NOMO-1 treated with DMSO at 0.1 percent for 48 hours (cell line): Measurements from ENCODE around the gene MSTN.
"Not testable (repeated sequence)": the region's sequence is repeated elsewhere in the genome, so short reads cannot be mapped to it uniquely, and the experiment has no call there.

Experiments used
- DNase-seq: peaks from one replicate; lab custom pipeline; 2025; ENCODE audit not compliant: unreplicated experiment; lab: John Stamatoyannopoulos, UW

MSTN gene

GRCh38 chr2:190065839-190066238 lies 3.3 kb upstream of the MSTN start:
- no peak for DNase-seq

DNA sequence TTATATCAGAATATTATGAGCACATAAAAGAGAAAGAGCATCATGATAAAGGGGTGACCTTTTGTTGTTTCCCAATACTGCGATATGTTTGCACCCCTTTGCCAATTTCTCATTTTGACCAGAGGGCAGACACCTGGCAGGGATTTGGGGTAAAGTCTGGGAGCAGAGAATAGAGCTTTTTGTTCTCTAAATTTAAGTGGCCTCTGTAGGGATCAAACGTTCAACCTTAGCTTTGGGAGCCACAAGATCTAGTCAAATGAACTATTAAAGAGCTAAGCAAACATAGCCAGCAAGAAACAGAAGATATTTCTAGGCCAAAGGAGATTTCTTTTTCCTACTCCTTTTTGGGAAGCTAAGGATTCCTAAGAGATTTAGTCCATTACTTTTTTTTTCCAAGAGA lies 1.1 kb upstream of the MSTN start:
- no peak for DNase-seq

DNA sequence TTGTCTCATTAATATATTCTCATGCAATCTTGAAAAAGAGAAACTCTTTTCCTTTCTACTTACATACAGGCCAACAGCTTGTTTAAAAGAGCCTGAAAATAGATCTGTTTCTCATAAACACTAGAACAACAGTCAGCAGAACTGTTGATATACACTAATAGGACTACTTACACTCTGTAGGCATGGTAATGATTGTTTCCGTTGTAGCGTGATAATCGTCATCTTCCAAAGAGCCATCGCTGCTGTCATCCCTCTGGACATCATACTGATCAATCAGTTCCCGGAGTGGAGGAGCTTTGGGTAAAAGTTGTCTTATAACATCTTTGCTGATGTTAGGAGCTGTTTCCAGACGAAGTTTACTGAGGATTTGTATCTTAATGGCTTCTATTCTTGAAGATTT lies 476 bp downstream of the MSTN start:
- DNase-seq = no peak

GRCh38 chr2:190060626-190061025 lies 1.9 kb downstream of the MSTN start:
- no peak for DNase-seq

DNA sequence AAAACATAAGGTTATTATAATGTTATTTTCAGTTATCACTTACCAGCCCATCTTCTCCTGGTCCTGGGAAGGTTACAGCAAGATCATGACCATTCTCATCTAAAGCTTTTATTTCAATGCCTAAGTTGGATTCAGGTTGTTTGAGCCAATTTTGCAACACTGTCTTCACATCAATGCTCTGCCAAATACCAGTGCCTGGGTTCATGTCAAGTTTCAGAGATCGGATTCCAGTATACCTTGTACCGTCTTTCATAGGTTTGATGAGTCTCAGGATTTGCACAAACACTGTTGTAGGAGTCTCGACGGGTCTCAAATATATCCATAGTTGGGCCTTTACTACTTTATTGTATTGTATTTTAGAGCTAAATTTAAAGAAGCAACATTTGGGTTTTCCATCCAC lies 2.5 kb downstream of the MSTN start:
- no peak for DNase-seq

DNA sequence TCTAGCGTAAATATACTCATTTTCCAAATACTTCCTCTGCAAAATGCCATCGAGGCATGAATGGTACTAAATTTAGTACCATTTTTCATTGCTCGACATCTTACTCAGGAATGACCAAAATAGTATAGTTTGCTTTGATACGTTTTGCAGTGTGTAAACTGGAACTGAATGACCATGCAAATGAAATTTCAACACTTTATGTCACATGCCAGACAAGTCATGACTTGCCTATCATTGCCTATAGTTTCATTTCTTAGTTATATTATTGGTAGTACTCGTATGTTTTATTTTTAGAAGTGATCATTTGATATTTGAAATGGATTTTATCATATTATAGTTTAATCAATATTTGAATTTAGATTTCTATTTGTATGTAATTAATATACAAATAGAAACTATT lies 9.1 kb downstream of the MSTN start:
- peak; percentile 33 for DNase-seq

DNA sequence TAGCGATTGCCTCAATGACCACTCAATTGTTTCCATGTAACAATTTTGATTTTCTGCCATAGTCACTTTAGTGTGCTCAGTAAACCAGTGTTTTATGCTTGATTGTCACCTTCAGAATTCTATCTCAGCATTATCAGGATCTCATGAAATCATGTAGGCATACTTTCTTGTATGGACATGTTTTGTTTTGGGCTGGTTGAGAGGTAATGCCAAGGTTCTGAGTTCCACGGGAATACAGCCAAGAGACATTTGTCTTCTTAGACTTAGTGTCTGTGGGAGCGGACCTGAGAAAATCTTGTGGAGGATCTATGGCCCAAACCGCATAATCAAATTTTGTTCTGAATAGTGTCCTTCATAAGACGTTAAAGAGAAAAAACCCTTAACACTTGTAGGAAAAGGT lies 10.2 kb downstream of the MSTN start:
- DNase-seq = no peak

DNA sequence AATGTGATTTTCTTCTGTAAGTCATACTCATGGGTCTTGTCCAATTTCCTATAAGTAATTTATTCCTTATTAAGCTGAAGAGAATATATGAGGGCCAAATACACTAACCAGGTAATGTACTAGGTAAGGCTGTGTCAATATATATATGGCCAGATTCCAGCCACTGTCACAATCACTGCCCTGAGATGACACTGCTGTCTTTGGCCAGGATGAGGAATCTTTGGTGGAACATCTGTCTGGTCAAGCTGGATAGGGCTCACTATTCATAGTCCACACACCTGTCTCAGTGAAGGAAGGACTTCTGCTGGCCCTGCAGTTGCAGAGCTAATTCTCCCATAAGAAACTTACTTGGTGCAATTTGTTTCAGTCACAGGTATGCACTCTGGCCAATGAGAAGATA lies 11.3 kb downstream of the MSTN start:
- DNase-seq = no peak

- no peak for DNase-seq
These were observed 12.5 kb downstream of the MSTN start for GRCh38 chr2:190050001-190050400.

DNA sequence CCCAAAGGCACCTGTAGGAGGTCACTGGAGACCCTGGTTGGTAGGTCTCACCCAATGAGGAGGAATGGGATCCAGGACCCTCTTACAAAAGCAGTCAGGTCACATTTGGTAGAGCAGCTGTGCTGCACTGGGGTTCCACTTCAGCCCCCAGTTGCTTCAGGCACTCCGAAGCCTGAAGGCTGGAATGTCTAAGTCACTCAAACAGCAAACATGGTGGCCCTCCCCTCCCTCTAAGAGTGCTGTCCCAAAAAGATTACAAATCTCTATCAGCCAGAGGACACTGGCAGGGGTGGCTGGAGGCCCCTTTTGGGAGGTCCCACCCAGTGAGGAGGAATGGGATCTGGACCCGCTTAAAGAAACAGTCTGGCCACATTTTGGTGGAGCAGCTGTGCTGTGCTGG lies 17.7 kb downstream of the MSTN start:
- no peak for DNase-seq

GRCh38 chr2:190043441-190043840 lies 19.1 kb downstream of the MSTN start:
- no peak for DNase-seq

GRCh38 chr2:190036071-190036470 lies 26.5 kb downstream of the MSTN start:
- no peak for DNase-seq

- DNase-seq = not testable (repeated sequence)
These were observed 28.1 kb downstream of the MSTN start for GRCh38 chr2:190034417-190034816.

DNA sequence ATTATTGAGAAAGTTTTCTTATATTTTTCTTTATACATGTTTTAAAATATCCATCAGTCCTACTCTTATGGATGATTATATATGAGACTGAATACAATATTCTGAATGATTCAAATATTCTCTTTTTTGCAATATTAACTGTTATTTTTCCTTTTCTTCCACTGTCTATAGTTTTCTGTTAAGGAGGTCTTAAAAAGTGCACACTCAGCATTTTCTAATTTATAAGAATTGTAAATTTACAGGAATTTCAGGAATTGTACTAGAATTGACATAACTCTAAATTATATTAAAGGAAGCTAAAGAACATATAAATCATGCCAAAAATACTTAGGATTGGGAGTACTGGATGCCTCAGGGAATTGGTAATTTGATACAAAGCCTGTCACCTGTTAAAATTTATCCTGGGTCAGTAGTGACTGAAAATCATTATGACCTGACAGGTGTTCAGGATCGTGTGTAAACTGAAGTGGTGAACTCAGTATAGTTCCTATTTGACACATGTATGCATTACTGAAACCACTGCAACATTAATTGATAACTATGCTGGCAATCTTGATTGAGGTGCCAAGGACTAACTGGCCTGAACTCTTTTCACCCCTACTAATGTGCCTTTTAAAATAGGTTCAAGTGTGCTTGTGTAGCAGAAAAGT lies 30.4 kb downstream of the MSTN start:
- no peak for DNase-seq

DNA sequence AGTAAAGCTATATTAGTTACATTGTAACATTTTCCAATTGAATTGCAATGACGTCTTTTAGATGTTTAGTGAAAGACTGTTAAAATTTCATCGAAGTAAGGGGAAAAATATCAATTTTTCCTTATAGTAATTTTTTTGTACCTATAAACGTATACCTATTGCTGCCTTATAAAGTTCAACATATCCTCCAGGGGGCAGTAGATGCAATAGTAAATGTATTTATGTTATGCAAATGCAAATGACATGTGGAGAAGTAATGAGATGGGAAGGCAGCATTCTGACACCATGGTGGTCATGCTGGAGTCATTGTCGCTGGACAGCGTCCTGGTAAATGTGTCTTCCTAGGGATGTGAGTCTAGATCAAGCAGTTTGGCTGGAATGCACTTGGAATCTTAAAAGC lies 38.7 kb downstream of the MSTN start:
- peak; percentile 40 for DNase-seq

DNA sequence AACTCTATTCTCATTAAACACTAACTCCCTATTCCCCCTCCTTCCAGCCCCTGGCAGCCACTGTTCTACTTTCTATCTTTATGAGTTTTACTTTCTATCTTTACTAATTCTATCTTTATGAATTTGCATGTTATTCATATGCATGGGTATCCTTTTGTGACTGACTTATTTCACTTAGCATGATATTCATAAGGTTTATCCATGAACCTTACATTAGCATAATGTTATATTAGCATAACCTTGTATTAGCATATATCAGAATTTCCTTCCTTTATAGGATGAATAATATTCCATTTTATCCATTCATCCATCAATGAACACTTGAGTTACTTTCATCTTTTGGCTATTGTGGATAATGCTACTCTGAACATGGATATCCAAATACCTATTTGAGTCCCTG lies 41.8 kb downstream of the MSTN start:
- no peak for DNase-seq

DNA sequence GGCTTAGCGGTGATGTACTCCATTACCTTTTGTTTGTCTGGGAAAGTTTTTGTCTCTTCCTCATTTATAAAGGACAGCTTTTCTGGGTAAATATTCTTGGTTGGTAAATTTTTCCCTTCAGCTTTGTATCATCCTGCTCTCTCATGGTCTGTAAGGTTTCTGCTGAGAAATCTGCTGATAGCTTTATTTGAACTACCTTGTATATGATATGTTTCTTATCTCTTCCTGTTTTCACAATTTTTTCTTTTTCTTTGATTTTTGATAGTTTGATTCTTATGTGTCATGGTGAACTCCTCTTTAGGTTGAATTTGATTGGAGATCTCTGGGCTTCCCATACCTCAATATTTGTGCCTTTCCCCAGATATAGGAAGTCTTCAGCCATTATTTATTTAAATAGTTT lies 44.7 kb downstream of the MSTN start:
- DNase-seq = no peak

DNA sequence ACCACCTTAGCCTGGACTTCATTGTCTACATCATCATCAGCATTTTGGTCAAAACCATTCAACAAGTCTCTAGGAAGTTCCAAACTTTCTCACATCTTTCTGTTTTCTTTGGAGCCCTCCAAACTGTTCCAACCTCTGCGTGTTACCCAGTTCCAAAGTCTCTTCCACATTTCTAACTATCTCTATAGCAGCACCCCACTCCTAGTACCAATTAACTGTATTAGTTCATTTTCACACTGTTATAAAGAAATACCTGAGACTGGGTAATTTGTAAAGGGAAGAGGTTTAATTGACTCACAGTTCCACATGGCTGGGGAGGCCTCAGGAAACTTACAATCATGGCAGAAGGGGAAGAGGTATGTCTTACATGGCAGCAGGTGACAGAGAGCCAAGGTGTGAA lies 46.6 kb downstream of the MSTN start:
- not testable (repeated sequence) for DNase-seq
